ENCODE measurements around the gene EGFR.

- no peak for TF ChIP-seq CTCF (IDR thresholded peaks at IDR 0.05; ENCODE audit: poor library complexity, severe bottlenecking)
- no peak for TF ChIP-seq EZH2 (IDR thresholded peaks at IDR 0.05; ENCODE audit: borderline replicate concordance, insufficient read depth, low read length, poor library complexity, severe bottlenecking)
- TF ChIP-seq REST (IDR thresholded peaks at IDR 0.05; ENCODE audit: borderline replicate concordance), result peak; percentile 41
- no peak for TF ChIP-seq TAF1 (IDR thresholded peaks at IDR 0.05; ENCODE audit: low read depth)
- TF ChIP-seq EP300 (conservative IDR thresholded peaks at IDR 0.05; ENCODE audit: poor library complexity, severe bottlenecking), result peak; percentile 27
- no peak for TF ChIP-seq SMC3 (conservative IDR thresholded peaks at IDR 0.05; ENCODE audit: poor library complexity)
- TF ChIP-seq POLR2AphosphoS5 (IDR thresholded peaks at IDR 0.05), result peak; percentile 46
Measured at GRCh38 chr7:55140221-55140940, 121.6 kb downstream of the EGFR start.

Measured in neural cell (in vitro differentiated cells).